Measurements from ENCODE around the gene COX6A2.

COX6A2 gene

DNA sequence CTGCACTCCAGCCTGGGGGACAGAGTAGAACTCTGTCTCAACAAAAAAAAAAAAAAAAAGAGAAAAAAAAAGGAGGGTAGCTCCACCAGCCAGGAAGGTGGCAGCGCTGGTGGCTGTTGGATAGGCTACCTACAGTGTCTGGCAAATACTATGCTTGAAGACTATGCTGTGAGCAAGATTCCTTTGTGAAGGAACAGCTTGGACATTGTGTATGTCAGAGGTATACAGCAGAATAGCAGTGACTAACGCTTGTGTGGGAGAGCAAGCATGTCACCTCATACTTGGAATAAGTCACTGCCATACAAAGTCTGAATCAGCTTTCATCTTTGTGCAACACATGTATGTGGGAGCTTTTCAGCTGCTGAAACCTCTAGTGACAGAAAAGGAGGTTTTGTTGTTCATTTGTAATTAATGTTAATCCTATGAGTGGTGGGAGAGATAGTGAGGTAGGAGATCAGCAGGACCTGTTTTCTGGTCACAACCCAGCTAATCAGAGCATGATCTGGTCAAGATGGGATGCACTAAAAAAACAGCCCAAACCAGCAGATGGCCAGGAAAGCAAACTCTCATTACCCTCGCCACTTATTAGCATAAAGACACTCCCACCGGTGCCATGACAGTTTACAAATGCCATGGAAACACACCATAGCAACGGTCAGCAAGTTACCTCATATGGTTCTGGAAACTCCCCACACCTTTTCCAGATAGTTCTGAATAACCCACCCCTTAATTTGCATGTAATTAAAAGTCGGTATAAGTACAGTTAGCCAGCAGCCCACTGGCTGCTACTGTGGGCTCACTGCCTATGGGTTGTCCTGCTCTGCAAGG is 41.8 kb downstream of the COX6A2 start:
- Histone ChIP-seq H3K9ac (ENCODE audit: low read length) (no peak overlapping the region), H3K27me3 (ENCODE audit: control insufficient read depth, insufficient read depth, low read length) (no peaks in the 10 kb centered on the region), H3K36me3 (ENCODE audit: control insufficient read depth, insufficient read depth, low read length) (no peaks in the 10 kb centered on the region), H3K4me1 (ENCODE audit: control insufficient read depth, insufficient read depth, low read length) (no peaks in the 10 kb centered on the region), H3K4me3 (ENCODE audit: low read length) (no peak overlapping the region), H3K27ac (ENCODE audit: low read depth, low read length) (no peak overlapping the region)

DNA sequence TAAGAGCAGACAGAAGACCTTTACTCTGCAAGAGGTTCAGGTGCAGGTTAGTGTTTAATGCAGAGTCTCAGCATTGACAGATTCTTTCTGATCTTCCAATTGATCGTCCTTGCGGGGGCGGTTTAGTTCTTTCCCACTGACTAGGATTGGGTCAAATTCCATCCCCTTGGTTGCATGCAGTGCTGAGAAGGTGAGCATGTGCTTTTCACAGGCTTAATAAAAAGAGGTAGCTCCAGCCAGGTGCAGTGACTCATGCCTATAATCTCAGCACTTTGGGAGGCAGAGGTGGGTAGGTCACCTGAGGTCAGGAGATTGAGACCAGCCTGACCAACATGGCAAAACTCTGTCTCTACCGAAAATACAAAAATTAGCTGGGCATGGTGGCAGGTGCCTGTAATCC is 42.5 kb downstream of the COX6A2 start:
- no peaks in the 10 kb centered on the region for H3K4me1 ChIP-seq (ENCODE audit: control insufficient read depth, insufficient read depth, low read length)
- no peak overlapping the region for H3K4me3 ChIP-seq (ENCODE audit: low read length)
- H3K27ac ChIP-seq (ENCODE audit: low read depth, low read length) = no peak overlapping the region
- H3K27me3 ChIP-seq (ENCODE audit: control insufficient read depth, insufficient read depth, low read length) = no peaks in the 10 kb centered on the region
- no peak overlapping the region for H3K9ac ChIP-seq (ENCODE audit: low read length)
- H3K36me3 ChIP-seq (ENCODE audit: control insufficient read depth, insufficient read depth, low read length) = no peaks in the 10 kb centered on the region

DNA sequence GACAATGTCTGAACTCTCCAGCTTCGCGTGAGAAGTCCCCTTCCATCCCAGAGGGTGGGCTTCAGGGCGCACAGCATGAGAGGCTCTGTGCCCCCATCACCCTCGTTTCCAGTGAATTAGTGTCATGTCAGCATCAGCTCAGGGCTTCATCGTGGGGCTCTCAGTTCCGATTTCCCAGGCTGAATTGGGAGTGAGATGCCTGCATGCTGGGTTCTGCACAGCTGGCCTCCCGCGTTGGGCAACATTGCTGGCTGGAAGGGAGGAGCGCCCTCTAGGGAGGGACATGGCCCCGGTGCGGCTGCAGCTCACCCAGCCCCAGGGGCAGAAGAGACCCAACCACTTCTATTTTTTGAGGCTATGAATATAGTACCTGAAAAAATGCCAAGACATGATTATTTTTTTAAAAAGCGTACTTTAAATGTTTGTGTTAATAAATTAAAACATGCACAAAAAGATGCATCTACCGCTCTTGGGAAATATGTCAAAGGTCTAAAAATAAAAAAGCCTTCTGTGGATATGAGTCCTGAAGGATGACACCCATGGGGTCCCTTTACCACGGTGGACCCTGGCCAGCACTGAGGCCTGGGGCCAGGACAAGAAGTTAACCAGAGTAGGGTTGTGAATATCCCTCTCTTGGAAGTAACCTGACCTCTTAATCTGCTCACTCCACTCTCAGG is 45.5 kb downstream of the COX6A2 start:
- no peak overlapping the region for H3K27ac ChIP-seq (ENCODE audit: low read depth, low read length)
- no peaks in the 10 kb centered on the region for H3K36me3 ChIP-seq (ENCODE audit: control insufficient read depth, insufficient read depth, low read length)
- no peak overlapping the region for H3K4me3 ChIP-seq (ENCODE audit: low read length)
- no peak overlapping the region for H3K9ac ChIP-seq (ENCODE audit: low read length)
- H3K27me3 ChIP-seq (ENCODE audit: control insufficient read depth, insufficient read depth, low read length) = no peaks in the 10 kb centered on the region
- H3K4me1 ChIP-seq (ENCODE audit: control insufficient read depth, insufficient read depth, low read length) = no peaks in the 10 kb centered on the region

- Histone ChIP-seq H3K4me3 (ENCODE audit: low read length) (no peak overlapping the region), H3K9ac (ENCODE audit: low read length) (no peak overlapping the region), H3K27ac (ENCODE audit: low read depth, low read length) (no peak overlapping the region), H3K4me1 (ENCODE audit: control insufficient read depth, insufficient read depth, low read length) (no peaks in the 10 kb centered on the region), H3K36me3 (ENCODE audit: control insufficient read depth, insufficient read depth, low read length) (no peaks in the 10 kb centered on the region), H3K27me3 (ENCODE audit: control insufficient read depth, insufficient read depth, low read length) (no peaks in the 10 kb centered on the region)
Measured at GRCh38 chr16:31380201-31380600, 48.0 kb downstream of the COX6A2 start.

All from rectal smooth muscle tissue (tissue), 1 donor.